K562 (cell line): ENCODE results near the gene GPR37. TPM values are rescaled to one million over a fixed set of nuclear protein-coding genes. Genes with fewer than 3 reads are reported as not detected.

Source experiments
- BRF1 ChIP-seq: IDR thresholded peaks from 3 replicates; pipeline ENCODE4 v1.6.1; 2011; ENCODE audit warnings: borderline replicate concordance, mild to moderate bottlenecking; ENCODE audit not compliant: insufficient read length; ENCODE audit errors: extremely low read depth
- ELF2 ChIP-seq: fragments of 250-450 bp; sonication (Bioruptor Pico); IDR thresholded peaks from 2 replicates; pipeline ENCODE4 v1.5.0; 2021; ENCODE audit warnings: mild to moderate bottlenecking
- GTF2F1 ChIP-seq: IDR thresholded peaks from 2 replicates; pipeline ENCODE4 v1.6.1; 2011; ENCODE audit warnings: low read depth, low read length, improper control_type of control experiment
- ILK ChIP-seq: fragments of 450-650 bp; IDR thresholded peaks from 2 replicates; pipeline ENCODE4 v1.6.1; 2016; ENCODE audit warnings: missing genetic modification characterization, low read depth, mild to moderate bottlenecking, missing compliant biosample characterization, moderate library complexity, borderline replicate concordance
- KAT2B ChIP-seq: IDR thresholded peaks from one replicate; pipeline ENCODE4 v1.6.1; 2012; ENCODE audit warnings: low read depth, mild to moderate bottlenecking, control low read depth, inconsistent platforms, low read length, moderate library complexity
- NR4A1 ChIP-seq, 2 experiments: fragments of 250-450 bp in 1 of 2; fragments of 450-650 bp in 1 of 2; sonication (Bioruptor Pico) in 1 of 2; IDR thresholded peaks; 2 replicates each; pipeline versions ENCODE4 v1.4.0 to v1.6.1; 2016 to 2020; ENCODE audit warnings: mild to moderate bottlenecking in 2 of 2, missing compliant biosample characterization in 1 of 2, missing genetic modification characterization in 1 of 2, moderate library complexity in 1 of 2
- RFX1 ChIP-seq: fragments of 450-650 bp; IDR thresholded peaks from 2 replicates; pipeline ENCODE4 v1.6.1; 2016; ENCODE audit warnings: mild to moderate bottlenecking, moderate library complexity
- SRSF9 ChIP-seq: fragments of 200-400 bp; formaldehyde crosslinking; IDR thresholded peaks from 2 replicates; pipeline ENCODE4 v1.6.1; 2017; ENCODE audit warnings: low read depth, low read length, borderline replicate concordance
- TCF3 ChIP-seq: sonication (generic); formaldehyde crosslinking; IDR thresholded peaks from 2 replicates; pipeline ENCODE4 v1.4.0; 2020; ENCODE audit warnings: mild to moderate bottlenecking, missing genetic modification reagents
- TRIM28 ChIP-seq: fragments of 450-650 bp; IDR thresholded peaks from 2 replicates; pipeline ENCODE4 v1.6.1; 2017
- ZBTB9 ChIP-seq: fragments of 450-650 bp; formaldehyde crosslinking; IDR thresholded peaks from 2 replicates; pipeline ENCODE4 v1.4.0; 2020; ENCODE audit warnings: mild to moderate bottlenecking, moderate library complexity
- ZHX1 ChIP-seq: fragments of 150-350 bp; conservative IDR thresholded peaks from 2 replicates; pipeline ENCODE4 v1.6.1; 2014; ENCODE audit warnings: low read length
- ZNF699 ChIP-seq: fragments of 250-450 bp; sonication (Bioruptor Pico); IDR thresholded peaks from 2 replicates; pipeline ENCODE4 v1.8.0; 2021; ENCODE audit warnings: mild to moderate bottlenecking, moderate library complexity; ENCODE audit not compliant: insufficient replicate concordance
- ZNF76 ChIP-seq: fragments of 250-450 bp; sonication (Bioruptor Pico); IDR thresholded peaks from 2 replicates; pipeline ENCODE4 v1.4.0; 2020; ENCODE audit warnings: mild to moderate bottlenecking, moderate library complexity, borderline replicate concordance
- polyA plus RNA-seq, 8 experiments: library from polyadenylated mRNA; depleted of rRNA in 4 of 8; stranded (reverse) in 5 of 8; unstranded in 3 of 8; fragments of >200 nt; fragmentation: Nextera tagmentation in 2 of 8; fragmentation: Illumina TruSeq in 1 of 8; extraction: Ambion mirVana in 2 of 8; extraction: Trizol in 1 of 8; gene quantifications; 2 replicates each; pipeline versions ENCODE4 v1.2.1 to v1.2.3, GENCODE V29; 2011 to 2014; ENCODE audit warnings: inconsistent platforms in 1 of 8, missing spikeins in 1 of 8
- total RNA-seq, 7 experiments: library from RNA; depleted of rRNA in 6 of 7; stranded (reverse); fragments of >200 nt in 6 of 7; fragmentation: Illumina TruSeq in 2 of 7; extraction: Trizol in 2 of 7; gene quantifications; 2 replicates each; pipeline versions ENCODE4 v1.2.1 to v1.2.3, GENCODE V29; 2011 to 2021; ENCODE audit warnings: low replicate concordance in 1 of 7

GPR37 gene
- total and polyA plus RNA-seq, 9 of the 15 experiments (the other 6 are each of a cell fraction or from before 2014, with no cell fraction given), result 0.03 TPM; not detected in 8

- TF ChIP-seq ZBTB9 (CRISPR knock-in tag) (no peak), ILK (no peak), ZNF76 (CRISPR knock-in tag) (no peak), SRSF9 (no peak), ZNF699 (CRISPR knock-in tag) (no peak), ZHX1 (no peak), ELF2 (CRISPR knock-in tag) (no peak), BRF1 (no peak), KAT2B (no peak), RFX1 (no peak), NR4A1 (CRISPR knock-in tag; IDR thresholded peaks at IDR 0.05) (no peak), NR4A1 (tag; IDR thresholded peaks at IDR 0.05) (no peak), GTF2F1 (no peak), TRIM28 (no peak), TCF3 (CRISPR knock-in tag) (no peak)
Observed at GRCh38 chr7:124765401-124766352, at the start of gene GPR37 (continued).
